Testis (tissue), 3 donors: ENCODE data around the gene C6orf132. TPM values are rescaled to one million over a fixed set of nuclear protein-coding genes. Genes with fewer than 3 reads are reported as not detected.

Source experiments
- DNase-seq: peaks from one replicate; pipeline ENCODE4 v3.0.0-alpha.2; 2019
- H3K27ac ChIP-seq, 2 donors: fragments of 200-600 bp; sonication (generic); one replicate each; pipeline ENCODE4 v1.5.1; 2019
- H3K27me3 ChIP-seq: fragments of 200-600 bp; sonication (generic); one replicate; pipeline ENCODE4 v1.5.1; 2019
- H3K36me3 ChIP-seq: fragments of 200-600 bp; sonication (generic); one replicate; pipeline ENCODE4 v1.5.1; 2017; ENCODE audit warnings: low read depth; ENCODE audit errors: missing control alignments
- H3K4me1 ChIP-seq: fragments of 200-600 bp; sonication (generic); one replicate; pipeline ENCODE4 v1.5.1; 2019
- H3K4me3 ChIP-seq, 2 donors: fragments of 200-600 bp; sonication (generic); one replicate each; pipeline ENCODE4 v1.5.1; 2017 to 2019
- H3K9me3 ChIP-seq: fragments of 200-600 bp; sonication (generic); one replicate; pipeline ENCODE4 v1.5.1; 2017
- POLR2A ChIP-seq: fragments of 450-650 bp; IDR thresholded peaks from one replicate; pipeline ENCODE4 v1.6.1; 2017; ENCODE audit warnings: antibody characterized with exemption, mild to moderate bottlenecking, moderate library complexity
- WGBS, 2 donors: methylation state at CpG; one replicate each; pipeline ENCODE4 v1.1.5; 2018; 5-methylcytosine and 5-hydroxymethylcytosine counted together
- intact Hi-C: fragments of 100-400 bp; cut with DNase I; formaldehyde crosslinking; loops from one replicate; pipeline ENCODE4 v1.15.1; 2023; ENCODE audit warnings: low total_unique reads
- polyA plus RNA-seq: library from polyadenylated mRNA; stranded (reverse); fragments of 350-450 nt; fragmentation: Illumina TruSeq; extraction: RNeasy Lipid Tissue Mini Kit (QIAGEN cat#74804); gene quantifications from one replicate; pipeline ENCODE4 v1.2.3, GENCODE V29; 2014; ENCODE audit warnings: low read depth, low replicate concordance; ENCODE audit not compliant: insufficient read depth
- total RNA-seq, 2 donors: library from RNA; depleted of rRNA; stranded (reverse); fragments of >200 nt; gene quantifications; one replicate each; pipeline ENCODE4 v1.2.3, GENCODE V29; 2016
- TF ChIP-seq, protein P1 (sequence below), 3 experiments: fragments of 450-650 bp in 2 of 3; fragments of 200-600 bp in 1 of 3; sonication (generic) in 1 of 3; IDR thresholded peaks; one replicate each; pipeline ENCODE4 v1.5.1; 2016 to 2019; ENCODE audit warnings: antibody characterized with exemption in 3 of 3, mild to moderate bottlenecking in 2 of 3, moderate library complexity in 1 of 3

C6orf132 gene
- total and polyA plus RNA-seq, 3 donors from 2014 or later, result 1.1 to 2.0 (median 1.3) TPM

DNA sequence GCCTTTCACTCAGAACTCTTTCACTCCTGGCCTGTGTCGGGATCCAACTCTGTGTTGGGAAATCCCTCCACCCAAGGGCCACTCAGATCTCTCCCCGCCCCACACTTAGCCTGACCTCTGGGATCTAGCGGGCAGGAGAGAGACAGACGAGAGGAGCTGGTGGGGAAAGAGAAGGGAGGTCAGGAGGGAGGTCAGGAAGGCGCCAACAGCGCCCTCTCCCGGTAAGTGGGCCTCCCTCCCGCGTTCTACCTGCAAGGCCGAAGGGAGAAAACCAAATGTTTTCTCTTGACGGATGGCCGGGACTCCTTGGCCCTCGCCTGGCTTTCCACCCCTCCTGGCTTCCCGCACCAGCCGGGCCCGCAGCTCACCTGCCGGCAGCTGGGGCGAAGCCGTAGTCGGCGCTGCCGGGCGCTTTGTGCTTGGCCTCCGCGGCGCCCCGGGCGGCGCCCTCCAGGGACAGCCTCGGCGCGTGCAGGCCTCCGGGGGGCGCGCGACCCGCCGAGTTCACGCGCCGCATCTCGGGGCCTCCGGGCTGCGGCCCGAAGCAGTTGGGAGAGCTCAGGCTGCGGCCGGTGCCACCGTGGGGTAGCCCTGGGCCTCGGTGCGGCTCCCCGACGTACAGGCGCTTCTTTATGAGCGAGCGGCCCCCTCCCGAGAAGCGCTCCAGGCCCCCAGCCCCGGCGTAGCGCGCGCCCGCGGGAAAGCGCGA lies 38.2 kb downstream of the C6orf132 start:
- DNase-seq, result peak; percentile 88
- H3K36me3 ChIP-seq, result no peaks in the 10 kb centered on the region
- no peak for TF ChIP-seq POLR2A
- TF ChIP-seq, protein P1, sequence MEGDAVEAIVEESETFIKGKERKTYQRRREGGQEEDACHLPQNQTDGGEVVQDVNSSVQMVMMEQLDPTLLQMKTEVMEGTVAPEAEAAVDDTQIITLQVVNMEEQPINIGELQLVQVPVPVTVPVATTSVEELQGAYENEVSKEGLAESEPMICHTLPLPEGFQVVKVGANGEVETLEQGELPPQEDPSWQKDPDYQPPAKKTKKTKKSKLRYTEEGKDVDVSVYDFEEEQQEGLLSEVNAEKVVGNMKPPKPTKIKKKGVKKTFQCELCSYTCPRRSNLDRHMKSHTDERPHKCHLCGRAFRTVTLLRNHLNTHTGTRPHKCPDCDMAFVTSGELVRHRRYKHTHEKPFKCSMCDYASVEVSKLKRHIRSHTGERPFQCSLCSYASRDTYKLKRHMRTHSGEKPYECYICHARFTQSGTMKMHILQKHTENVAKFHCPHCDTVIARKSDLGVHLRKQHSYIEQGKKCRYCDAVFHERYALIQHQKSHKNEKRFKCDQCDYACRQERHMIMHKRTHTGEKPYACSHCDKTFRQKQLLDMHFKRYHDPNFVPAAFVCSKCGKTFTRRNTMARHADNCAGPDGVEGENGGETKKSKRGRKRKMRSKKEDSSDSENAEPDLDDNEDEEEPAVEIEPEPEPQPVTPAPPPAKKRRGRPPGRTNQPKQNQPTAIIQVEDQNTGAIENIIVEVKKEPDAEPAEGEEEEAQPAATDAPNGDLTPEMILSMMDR (IDR thresholded peaks at IDR 0.05), result peak; percentile 41 to 78 (median 70)
- H3K27me3 ChIP-seq, result no peaks in the 10 kb centered on the region
- intact Hi-C loops, result no loop called here
- WGBS, 2 donors, result 6 to 14% methylated on average over 29 to 62 of the region's 66 CpGs
- no peaks in the 10 kb centered on the region for H3K9me3 ChIP-seq
- peak overlapping the region; percentile 74 to 82 for H3K27ac ChIP-seq
- peaks cover 18% of the 10 kb centered on the region for H3K4me1 ChIP-seq
- H3K4me3 ChIP-seq, result peak overlapping the region; percentile 59 to 68

DNA sequence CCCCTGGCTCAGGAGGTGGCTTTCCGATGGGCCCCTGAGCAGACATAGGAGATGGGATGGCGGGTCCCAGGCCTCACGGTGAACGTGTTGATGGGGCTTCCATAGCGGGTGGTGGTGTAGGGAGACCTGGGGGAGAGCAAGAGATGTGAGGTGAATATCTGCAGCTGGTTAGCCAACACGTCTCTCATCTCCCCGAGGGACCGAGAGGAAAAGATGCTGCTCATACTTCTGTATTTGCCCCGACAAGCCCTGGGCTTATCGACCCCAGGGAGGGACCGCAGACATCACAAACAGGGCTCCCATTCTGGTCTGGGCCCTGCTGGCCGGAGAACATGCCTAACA lies 38.7 kb downstream of the C6orf132 start:
- no peak for DNase-seq
- no peaks in the 10 kb centered on the region for H3K9me3 ChIP-seq
- no peak for TF ChIP-seq POLR2A
- TF ChIP-seq, protein P1 (IDR thresholded peaks at IDR 0.05), result no peak
- intact Hi-C loops, result no loop called here
- peak overlapping the region; percentile 59 to 68 for H3K4me3 ChIP-seq
- peaks cover 18% of the 10 kb centered on the region for H3K4me1 ChIP-seq
- H3K27me3 ChIP-seq, result no peaks in the 10 kb centered on the region
- WGBS, 2 donors, result 57 to 72% methylated on average over 7 to 12 of the region's 12 CpGs
- H3K36me3 ChIP-seq, result no peaks in the 10 kb centered on the region
- peak overlapping the region in 1 of 2 donors; percentile 82 for H3K27ac ChIP-seq

DNA sequence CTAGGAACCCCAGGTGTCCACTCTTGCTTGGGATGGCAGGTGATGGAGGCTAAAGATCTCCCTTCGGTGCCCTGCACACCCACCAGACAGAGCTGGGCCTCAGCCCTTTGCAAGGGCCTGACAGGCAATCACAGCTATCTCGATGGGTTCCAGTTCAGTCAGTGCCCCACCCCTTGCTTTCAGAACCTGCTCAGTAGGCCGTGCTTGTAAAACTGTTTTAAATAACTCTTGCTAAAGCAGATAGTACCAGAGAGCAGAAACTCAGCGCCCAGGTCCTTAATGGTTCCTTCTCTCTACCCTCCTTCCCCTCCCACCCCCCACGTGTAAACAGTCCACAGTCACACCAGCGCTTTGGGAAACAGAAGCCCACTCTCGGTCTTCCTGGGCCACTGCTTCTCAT lies 39.2 kb downstream of the C6orf132 start:
- Histone ChIP-seq H3K4me3 (no peak overlapping the region), H3K4me1 (peaks cover 18% of the 10 kb centered on the region), H3K9me3 (no peaks in the 10 kb centered on the region), H3K36me3 (no peaks in the 10 kb centered on the region), H3K27me3 (no peaks in the 10 kb centered on the region), H3K27ac (no peak overlapping the region)
- TF ChIP-seq, protein P1 (IDR thresholded peaks at IDR 0.05), result no peak
- TF ChIP-seq POLR2A, result no peak
- WGBS, 2 donors, result 58 to 64% methylated on average over 6 to 7 of the region's 7 CpGs
- intact Hi-C loops, result no loop called here
- no peak for DNase-seq

GRCh38 chr6:42101186-42101657 lies 41.2 kb downstream of the C6orf132 start:
- peaks cover 11% of the 10 kb centered on the region for H3K4me1 ChIP-seq

More at GRCh38 chr6:42101186-42101657, 41.2 kb downstream of the C6orf132 start:
- H3K4me3 ChIP-seq, result no peak overlapping the region
- 80 to 90% methylated on average over 8 of the region's 8 CpGs for WGBS, 2 donors
- H3K27ac ChIP-seq, result no peak overlapping the region
- no peak for TF ChIP-seq POLR2A
- TF ChIP-seq, protein P1 (IDR thresholded peaks at IDR 0.05), result no peak
- no peaks in the 10 kb centered on the region for H3K9me3 ChIP-seq
- DNase-seq, result no peak
- no peaks in the 10 kb centered on the region for H3K27me3 ChIP-seq
- intact Hi-C loops, result no loop called here
- H3K36me3 ChIP-seq, result no peaks in the 10 kb centered on the region
